Measurements from ENCODE around the gene TBL1X.

DNA sequence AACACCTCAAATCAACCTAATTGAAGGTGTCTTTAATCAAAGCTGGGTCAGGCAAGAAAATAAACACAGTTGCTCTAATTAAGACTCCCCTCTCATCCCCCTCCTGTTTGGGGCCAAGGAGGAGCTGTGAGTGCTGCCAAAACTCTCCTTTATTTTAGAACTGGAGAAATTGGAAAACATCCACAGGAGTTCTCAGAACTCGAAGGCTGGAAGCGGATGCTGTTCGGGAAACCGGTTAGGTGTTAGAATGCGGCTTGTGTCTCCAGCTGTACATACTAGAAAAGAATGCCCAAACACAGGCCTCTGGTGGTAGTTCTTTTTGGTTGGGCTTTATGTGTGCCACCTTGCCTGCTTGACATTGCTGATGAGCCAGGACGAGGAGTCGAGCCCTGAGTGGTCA, 182.6 kb downstream of the TBL1X start:
- TF ChIP-seq, protein P1, sequence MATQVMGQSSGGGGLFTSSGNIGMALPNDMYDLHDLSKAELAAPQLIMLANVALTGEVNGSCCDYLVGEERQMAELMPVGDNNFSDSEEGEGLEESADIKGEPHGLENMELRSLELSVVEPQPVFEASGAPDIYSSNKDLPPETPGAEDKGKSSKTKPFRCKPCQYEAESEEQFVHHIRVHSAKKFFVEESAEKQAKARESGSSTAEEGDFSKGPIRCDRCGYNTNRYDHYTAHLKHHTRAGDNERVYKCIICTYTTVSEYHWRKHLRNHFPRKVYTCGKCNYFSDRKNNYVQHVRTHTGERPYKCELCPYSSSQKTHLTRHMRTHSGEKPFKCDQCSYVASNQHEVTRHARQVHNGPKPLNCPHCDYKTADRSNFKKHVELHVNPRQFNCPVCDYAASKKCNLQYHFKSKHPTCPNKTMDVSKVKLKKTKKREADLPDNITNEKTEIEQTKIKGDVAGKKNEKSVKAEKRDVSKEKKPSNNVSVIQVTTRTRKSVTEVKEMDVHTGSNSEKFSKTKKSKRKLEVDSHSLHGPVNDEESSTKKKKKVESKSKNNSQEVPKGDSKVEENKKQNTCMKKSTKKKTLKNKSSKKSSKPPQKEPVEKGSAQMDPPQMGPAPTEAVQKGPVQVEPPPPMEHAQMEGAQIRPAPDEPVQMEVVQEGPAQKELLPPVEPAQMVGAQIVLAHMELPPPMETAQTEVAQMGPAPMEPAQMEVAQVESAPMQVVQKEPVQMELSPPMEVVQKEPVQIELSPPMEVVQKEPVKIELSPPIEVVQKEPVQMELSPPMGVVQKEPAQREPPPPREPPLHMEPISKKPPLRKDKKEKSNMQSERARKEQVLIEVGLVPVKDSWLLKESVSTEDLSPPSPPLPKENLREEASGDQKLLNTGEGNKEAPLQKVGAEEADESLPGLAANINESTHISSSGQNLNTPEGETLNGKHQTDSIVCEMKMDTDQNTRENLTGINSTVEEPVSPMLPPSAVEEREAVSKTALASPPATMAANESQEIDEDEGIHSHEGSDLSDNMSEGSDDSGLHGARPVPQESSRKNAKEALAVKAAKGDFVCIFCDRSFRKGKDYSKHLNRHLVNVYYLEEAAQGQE (IDR thresholded peaks at IDR 0.05; ENCODE audit: insufficient read depth in 1 of 2, low read depth in 2 of 2, low read length in 2 of 2) = no peak
- TF ChIP-seq POLR2AphosphoS5 (IDR thresholded peaks at IDR 0.05; ENCODE audit: low read depth, low read length) (no peak), SIN3A (IDR thresholded peaks at IDR 0.05; ENCODE audit: borderline replicate concordance, insufficient read depth, low read length) (no peak), TAF1 (IDR thresholded peaks at IDR 0.05; ENCODE audit: borderline replicate concordance, insufficient read depth, low read length) (no peak), FOXP2 (optimal IDR thresholded peaks at IDR 0.05; ENCODE audit: borderline replicate concordance, extremely low read depth, extremely low read length, insufficient read depth) (no peak)
